Left cardiac atrium (tissue), 4 donors: ENCODE data around the gene HRH4. TPM values are rescaled to one million over a fixed set of nuclear protein-coding genes. Genes with fewer than 3 reads are reported as not detected.

ENCODE experiments used
- ATAC-seq, 2 donors: fragments of 200-7000 bp; cut with Tn5 transposase; one replicate each; pipeline ENCODE4 v1.9.1; 2020; ENCODE audit warnings: mild to moderate bottlenecking in 2 of 2, moderate library complexity in 2 of 2
- DNase-seq: peaks from one replicate; pipeline ENCODE4 v3.0.0-alpha.2; 2020
- intact Hi-C, 2 donors: fragments of 100-400 bp; cut with DNase I; formaldehyde crosslinking; loops; one replicate each; pipeline versions ENCODE4 v1.14.1 to v1.15.1; 2022 to 2023
- total RNA-seq, 2 donors: library from RNA; stranded (reverse); fragmentation: NEBNext Ultra II Directional; extraction: Animal tissue kit (Norgen Biotek cat#: 25700); gene quantifications; one replicate each; pipeline ENCODE4 v1.2.1, GENCODE V29; 2021
- donor health status: DM: no; HTN: yes; CAD: no.
- donor health status: DM: no; HTN: yes; CAD: no; lungs with severe emphysema.
- donor health status: DM: yes; HTN: yes; CAD: no.
- donor health status: Dilated cardiomyopathy.

HRH4 gene
- total RNA-seq, 2 donors from 2014 or later = not detected

DNA sequence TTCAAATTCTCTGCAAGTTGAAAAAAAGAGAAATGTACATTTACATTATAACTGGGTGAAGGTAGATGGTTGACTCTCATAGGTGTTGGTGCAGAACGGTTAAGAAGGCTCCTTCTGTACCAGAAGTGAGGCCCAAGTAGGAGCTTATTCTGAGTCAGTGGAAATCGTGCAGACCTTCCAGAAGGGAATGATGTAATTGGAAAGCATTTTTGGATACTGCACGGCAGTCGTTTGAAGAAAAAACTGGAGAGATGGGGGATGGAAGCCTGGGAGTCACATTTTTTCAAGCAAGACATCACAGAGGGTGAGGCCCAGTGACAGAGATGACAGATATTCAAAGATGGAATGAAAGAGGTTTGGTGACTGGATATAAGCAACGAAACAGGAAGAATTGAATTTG is 39.4 kb downstream of the HRH4 start:
- intact Hi-C loops = no loop called here
- ATAC-seq (peak in 1 of 2 donors; percentile 38), DNase-seq (no peak)

DNA sequence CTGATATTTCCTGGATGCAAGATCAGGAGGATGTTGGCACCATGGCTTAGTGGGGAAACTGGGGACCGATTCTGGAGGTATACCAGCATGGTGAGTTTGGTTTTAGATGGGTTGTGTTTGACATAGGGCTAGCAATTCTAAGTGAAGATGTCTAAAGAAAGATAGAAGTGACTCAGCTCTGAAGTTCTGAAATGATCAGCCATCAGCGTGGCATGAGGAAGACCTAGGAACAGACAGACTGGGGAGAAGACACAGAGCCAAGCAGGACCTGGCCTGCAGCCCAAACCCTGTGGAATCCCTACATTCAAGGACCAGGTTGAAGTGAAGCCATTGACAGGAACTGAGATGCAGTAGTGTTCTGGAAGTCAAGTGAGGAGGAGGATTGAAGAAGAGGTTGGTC is 39.8 kb downstream of the HRH4 start:
- DNase-seq = no peak
- intact Hi-C loops = no loop called here
- no peak for ATAC-seq

DNA sequence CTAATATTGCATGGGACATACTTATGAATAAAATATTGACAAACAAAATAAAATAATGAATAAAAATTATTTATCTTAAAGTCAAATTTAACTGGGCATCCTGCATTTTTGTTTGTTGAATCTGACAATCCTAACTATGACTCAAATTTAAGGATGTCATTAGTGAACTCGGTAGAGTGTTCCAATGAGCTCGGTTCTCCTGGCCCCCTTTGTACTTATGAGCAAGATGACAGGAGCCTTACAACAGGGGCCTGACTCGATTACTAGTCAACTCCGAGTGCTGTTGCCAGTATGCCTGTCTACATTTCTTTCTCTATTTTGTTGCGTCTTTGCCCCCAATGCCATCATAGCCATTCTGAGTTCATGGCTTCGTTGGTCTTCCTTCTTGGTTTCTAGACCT is 40.3 kb downstream of the HRH4 start:
- intact Hi-C loops = no loop called here
- ATAC-seq = no peak
- DNase-seq = no peak

DNA sequence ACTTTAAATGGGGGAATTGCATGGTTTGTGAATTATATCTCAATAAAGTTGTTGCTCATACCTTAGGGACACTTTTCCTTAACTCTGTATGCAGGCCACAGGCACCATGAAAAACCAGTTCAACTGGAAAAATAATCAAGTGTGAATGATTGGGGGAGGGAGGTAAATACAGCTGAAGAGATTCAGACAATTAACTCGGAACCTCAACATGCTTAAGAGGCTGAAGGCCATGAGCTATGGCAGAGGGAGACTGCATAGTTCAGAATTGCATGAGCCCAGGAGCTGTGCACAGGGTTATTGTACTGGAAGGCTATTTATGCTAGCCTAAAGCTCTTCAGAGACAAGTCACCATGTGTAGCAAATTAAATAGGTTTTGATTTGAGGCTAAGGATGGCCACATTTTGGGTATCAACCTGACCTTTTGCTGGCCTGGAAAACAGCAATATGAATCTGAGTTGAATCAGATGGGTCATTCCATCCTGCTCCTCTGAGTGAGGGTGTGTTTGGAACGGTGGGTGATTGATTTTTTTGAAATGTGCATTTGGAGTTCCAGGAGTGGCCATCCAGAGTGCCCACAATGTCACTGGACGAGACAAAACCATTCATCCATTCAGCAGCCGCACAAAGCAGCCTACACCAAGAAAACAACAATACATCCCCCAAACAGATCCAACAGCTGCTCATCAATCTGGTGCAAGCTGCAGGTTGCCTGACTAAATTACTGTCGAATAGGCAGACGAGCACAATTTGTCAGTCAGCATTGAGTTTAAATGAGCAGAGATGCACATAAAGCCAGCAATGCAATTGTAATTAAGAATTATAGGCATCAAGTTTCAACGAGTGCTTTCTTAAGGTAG is 42.5 kb downstream of the HRH4 start:
- intact Hi-C loops = no loop called here
- ATAC-seq (no peak), DNase-seq (no peak)

DNA sequence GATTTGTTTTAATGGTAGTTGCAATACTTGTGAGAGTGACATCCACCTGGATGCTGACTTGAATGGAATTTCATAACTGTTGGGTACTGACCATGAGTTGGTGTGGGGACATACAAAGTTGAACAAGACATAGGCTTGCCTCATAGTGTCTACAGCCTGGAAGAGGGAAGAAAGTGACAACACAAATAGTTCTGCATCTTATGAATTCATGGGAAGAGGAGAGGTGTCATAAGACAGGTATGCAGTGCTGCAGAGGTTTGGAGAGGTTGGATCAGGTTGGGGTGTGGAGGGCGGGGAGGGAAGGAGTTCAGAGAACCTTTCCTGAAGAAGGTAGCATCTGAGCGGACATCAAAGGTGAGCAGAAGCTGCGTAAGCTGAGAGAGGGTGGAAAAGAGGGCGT is 44.0 kb downstream of the HRH4 start:
- DNase-seq (no peak), ATAC-seq (no peak)
- intact Hi-C loops = no loop called here

DNA sequence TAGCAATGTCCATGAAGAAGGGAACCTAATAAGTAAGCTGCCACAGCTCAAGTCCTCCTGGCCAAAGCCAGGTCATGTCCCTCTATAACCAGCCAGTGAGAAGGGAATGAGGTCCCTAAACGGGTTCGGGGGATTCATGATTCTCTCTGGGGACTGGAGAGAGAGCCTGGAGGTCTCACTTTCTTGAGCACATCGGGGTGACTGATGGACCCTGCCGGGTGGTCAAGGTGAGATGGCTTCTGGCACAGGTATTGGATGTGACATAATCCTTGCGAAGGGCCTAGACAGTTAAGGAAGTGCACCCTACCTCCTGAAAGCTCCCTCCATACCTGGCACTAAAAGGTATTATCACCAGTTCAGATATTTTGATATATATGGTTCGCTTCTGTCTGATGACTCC is 45.7 kb downstream of the HRH4 start:
- DNase-seq (no peak), ATAC-seq (no peak)
- intact Hi-C loops = no loop called here

DNA sequence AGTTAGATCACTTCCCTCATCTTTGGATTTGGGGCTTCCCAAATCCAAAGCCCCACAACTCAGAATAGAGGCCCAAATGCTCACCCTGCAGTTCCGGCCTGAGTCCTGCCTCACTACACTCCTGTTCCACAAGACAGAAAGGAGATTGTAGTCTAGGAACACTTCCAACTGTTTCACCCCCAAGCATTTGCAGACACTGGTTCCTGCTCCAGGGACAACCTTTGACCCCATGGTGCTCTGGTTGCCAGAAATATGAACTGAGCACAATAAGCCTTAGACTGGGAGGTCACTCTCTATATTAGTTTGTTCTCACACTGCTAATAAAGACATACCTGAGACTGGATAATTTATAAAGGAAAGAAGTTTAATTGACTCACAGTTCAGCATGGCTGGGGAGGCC is 49.0 kb downstream of the HRH4 start:
- intact Hi-C loops = no loop called here
- ATAC-seq (no peak), DNase-seq (no peak)

DNA sequence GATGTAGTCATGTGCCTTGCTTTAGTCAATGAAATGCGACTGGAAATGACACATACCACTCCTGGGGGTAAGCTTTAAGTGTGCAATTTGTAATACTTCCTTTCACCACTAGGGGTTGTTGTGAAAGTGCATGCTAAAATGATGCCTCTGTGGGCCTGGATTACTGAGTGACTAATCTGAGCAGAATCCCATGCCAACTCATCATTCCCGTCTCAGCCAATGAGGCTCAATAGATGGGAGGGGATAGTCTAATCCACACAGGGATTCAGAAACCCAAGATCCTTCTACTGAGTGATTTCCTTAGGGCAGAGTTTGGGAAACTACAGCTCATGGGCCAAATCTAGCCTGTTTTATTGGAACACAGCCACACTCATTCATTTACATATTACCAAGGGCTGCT is 54.0 kb downstream of the HRH4 start:
- DNase-seq = no peak
- no peak for ATAC-seq
- intact Hi-C loops = no loop called here

DNA sequence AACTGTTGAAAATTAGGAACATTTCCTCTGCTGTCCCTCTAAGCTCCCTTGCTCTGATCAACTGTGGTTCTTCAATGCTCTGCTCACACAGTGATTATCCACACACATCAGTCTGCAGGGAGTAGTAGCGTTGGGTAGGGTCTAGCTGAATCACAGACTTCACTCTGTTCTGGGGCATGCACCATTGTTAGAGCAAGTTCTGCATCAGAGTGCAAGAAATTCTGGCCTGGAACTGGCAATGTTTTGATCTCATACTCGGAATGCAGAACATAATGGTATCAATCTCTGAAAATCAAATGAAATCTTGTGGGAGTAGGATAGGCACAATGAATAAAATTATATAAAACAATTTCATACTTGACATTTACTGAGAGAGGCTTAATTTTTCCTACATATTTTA is 55.3 kb downstream of the HRH4 start:
- no peak for ATAC-seq
- intact Hi-C loops = no loop called here
- DNase-seq = no peak

DNA sequence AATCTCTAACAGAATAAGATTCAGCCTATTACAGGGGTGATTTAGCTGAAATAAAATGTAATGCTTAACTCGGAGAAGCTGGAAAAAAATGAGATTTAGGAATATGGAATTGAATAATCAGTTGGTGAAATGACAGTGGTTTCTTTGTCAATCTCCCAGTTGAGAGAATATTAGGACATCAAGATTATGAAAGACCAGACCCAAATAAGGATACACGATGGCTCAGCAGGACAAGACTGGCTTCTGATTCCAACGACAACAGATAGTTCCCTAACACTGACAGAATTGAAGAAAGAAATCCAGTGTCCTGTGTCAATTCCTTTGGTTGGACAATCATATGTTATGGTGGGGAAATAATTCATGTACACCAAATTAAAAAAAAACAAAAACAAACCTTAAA is 55.8 kb downstream of the HRH4 start:
- no peak for DNase-seq
- intact Hi-C loops = no loop called here
- no peak for ATAC-seq

DNA sequence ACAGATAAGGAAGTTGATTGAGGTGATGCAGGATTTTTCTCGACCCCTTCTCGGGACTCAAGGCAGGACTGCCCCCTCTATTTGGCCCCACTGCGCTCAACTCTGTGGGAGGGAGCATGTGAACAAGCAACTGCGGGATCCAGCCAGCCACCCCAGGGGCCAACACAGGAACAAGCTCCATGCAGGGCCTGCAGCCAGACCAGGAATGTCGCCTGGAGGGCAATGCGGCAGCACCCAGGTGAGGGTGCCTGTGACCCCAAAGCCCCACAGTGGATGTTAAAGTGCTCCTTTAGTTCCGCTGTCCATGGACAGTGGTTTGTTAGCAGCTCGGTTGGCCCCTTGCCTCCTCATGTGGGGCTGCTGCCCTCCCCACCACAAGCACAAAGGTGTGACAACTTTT is 57.1 kb downstream of the HRH4 start:
- ATAC-seq = no peak
- no peak for DNase-seq
- intact Hi-C loops = no loop called here

DNA sequence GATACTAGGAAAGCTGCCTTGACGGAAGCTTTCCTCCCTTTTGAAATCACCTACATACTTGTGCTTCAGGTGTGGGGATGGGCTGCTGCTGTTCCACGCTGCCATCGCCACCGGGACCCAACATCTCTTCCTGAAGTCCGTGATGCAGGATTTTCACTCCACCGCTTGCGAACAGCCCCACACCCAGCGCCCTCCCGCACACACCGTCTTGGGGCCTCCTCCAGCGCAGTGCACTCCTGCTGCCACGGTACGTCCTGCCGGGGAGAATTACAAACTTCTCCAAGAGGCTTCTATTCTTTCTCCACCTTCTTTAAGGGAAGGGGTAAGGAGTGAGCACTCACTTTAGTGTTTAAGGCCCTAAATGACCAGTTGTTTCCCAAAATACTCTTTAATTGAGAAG is 58.2 kb downstream of the HRH4 start:
- DNase-seq = no peak
- no peak for ATAC-seq
- intact Hi-C loops = no loop called here

Other genes starting within 250 kb of the HRH4 start
- gene OSBPL1A, start 62.8 kb upstream of the HRH4 start, total RNA-seq = 10 to 100 TPM; 68.8 to 74.4 TPM
- gene IMPACT, start 34.0 kb upstream of the HRH4 start, total RNA-seq = 10 to 100 TPM; 18.9 to 20.8 TPM